Body of pancreas (tissue), 4 donors: ENCODE measurements around the gene SLC26A3.

ENCODE experiments used
- CTCF ChIP-seq, 7 experiments: fragments of 450-650 bp in 4 of 7; fragments of 200-600 bp in 3 of 7; sonication (generic) in 3 of 7; IDR thresholded peaks; one replicate each; pipeline ENCODE4 v1.5.1; 2016 to 2019; ENCODE audit warnings: antibody characterized with exemption in 7 of 7
- POLR2A ChIP-seq, 3 donors: fragments of 450-650 bp; IDR thresholded peaks; one replicate each; pipeline ENCODE4 v1.6.1; 2016; ENCODE audit warnings: antibody characterized with exemption in 3 of 3, mild to moderate bottlenecking in 2 of 3

- TF ChIP-seq CTCF (IDR thresholded peaks at IDR 0.05) (no peak), POLR2A (IDR thresholded peaks at IDR 0.05) (no peak)
Observed at GRCh38 chr7:107816011-107816566, 13.1 kb upstream of the SLC26A3 start.
